HTERT RPE-1 (cell line): Measurements from ENCODE around the gene SPTBN1.

Source experiments
- in situ Hi-C: fragments of 300-500 bp; cut with MboI; formaldehyde crosslinking; loops from 4 replicates; pipeline ENCODE4 v1.14.3; 2020; ENCODE audit warnings: low sequenced_read_pairs

Gene SPTBN1

DNA sequence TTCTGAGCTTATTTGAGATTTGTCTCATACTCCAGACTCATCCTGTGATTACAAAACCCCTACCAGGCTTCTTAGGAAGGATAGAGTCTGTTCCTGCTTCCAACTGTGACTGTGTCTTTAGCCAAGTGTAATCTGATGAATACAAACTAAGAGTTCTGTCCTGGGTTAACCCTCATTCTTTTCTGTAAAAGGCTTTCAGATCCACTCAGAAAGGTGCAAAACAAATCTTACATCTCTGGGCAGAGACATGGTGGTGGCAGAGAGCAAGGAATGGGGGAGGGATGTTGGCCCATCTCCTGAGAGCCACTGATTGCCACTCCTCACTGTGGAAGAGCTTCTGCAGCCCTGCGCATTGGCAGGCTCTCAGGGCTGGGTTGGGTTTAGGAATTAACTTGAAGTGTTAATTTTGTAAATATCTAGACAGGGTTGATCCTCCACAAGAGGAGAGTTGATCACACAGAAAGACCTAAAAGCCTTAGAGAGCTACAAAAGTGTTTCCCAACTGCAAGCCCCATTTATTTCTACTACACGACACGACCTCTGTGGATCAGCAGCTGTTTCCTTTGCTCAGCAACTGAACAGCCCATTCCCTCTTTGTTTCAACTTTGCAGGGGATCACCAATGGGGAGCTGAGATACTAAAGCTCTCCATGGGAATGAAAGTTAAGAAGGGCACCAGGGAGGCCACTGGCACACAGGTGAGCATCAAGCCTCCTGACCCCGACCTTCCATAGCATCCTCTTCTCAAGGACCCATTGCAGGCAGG is 23.7 kb upstream of the SPTBN1 start:
- in situ Hi-C loops, result no loop called here

GRCh38 chr2:54434229-54434628 is 21.9 kb upstream of the SPTBN1 start:
- in situ Hi-C loops, result no loop called here

DNA sequence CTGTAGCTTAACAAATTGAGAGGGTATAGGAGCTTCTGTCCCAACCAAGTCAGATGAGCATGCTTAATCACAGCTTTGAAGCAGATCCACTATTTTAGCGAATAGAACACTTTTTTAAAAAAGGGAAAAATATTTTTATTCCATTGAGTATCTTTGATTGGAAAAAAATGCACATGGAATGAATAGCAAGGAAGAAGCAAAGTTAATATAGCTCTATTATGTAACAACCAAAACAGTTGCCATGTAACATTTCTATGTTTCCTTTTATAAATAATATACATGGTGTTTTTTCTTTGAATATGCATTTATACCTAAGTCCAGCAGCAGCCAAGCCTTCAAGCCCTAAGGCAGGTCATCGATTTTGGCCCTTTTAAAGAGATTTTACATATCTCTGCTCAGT is 21.4 kb upstream of the SPTBN1 start:
- in situ Hi-C loops, result no loop called here

- in situ Hi-C loops, result no loop called here
Measured at GRCh38 chr2:54435325-54436226, 20.6 kb upstream of the SPTBN1 start.

GRCh38 chr2:54437588-54437987 is 18.5 kb upstream of the SPTBN1 start:
- in situ Hi-C loops, result no loop called here

GRCh38 chr2:54438271-54438670 is 17.9 kb upstream of the SPTBN1 start:
- in situ Hi-C loops, result no loop called here

GRCh38 chr2:54439582-54439981 is 16.5 kb upstream of the SPTBN1 start:
- in situ Hi-C loops, result no loop called here

DNA sequence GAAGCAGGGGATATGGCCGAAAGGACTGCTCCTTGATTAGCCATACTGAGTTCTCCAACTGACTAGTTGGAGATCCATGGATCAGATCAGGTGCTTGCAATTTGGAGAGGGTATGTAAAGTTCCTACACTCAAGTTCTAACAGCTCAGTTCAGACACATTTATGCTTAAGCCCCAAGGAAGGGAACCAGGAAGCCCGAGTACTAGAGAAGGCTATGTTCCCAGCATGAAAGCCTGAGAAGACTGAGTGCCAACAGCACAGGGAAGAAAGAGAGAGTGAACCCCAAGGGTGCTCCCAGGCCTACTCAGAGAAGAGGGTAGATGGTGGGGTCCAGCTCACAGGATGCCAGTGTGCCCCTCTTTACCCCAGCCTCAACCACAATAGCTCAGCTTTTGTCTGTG is 16.1 kb upstream of the SPTBN1 start:
- in situ Hi-C loops, result no loop called here

- in situ Hi-C loops, result no loop called here
Measured at GRCh38 chr2:54444503-54444902, 11.6 kb upstream of the SPTBN1 start.

GRCh38 chr2:54446122-54446521 is 10.0 kb upstream of the SPTBN1 start:
- in situ Hi-C loops, result no loop called here

DNA sequence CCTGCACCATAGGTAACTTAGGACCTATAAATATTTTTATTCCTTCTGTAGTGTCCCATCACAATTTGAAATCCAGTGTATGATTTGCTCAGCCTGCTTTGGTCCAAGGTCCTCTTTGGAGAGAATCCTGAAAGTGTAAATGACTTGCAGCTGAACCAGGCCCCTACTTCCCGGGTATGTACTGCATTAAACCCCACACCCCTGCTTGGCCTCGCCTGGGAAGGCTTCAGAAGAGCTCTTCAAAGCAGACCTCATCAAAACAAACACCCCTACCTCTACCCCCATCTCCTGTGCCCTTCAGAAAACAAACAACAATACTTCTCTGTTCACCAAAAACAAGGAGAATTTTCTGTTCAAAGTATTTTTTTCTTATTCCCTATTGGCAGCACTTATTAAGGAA is 9.5 kb upstream of the SPTBN1 start:
- in situ Hi-C loops, result no loop called here

DNA sequence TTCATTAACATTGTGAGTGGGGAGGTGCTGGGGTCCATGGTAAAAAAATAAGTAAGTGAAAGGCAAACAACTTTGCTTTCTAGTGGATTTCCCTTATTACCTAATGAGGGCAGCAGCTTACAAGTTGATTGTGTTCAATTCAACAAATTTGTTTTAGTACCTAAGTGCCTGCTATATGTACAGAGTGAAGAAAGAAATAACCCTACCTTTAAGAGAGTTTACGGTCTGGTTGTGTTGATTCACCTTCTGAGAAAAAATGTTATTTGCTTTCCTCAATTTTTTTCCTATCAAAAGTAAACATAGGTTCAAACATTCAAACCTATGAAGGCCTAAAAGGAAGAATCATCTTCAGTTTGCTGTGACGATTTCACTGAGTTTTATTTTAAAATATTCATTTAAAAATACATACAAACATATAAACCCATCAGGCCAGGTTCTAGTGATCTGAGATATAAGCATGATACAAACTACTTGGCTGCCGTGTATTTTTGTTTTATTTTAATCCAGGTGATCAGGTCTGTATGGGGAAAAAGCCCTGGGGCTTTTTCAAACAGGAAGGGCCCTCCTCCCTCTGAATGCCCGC is 1.5 kb upstream of the SPTBN1 start:
- in situ Hi-C loops, result no loop called here

GRCh38 chr2:54455131-54455562 is 980 bp upstream of the SPTBN1 start:
- in situ Hi-C loops, result no loop called here

- in situ Hi-C loops, result no loop called here
Measured at GRCh38 chr2:54456362-54456611, 160 bp downstream of the SPTBN1 start.

- in situ Hi-C loops, result no loop called here
Measured at GRCh38 chr2:54456612-54457322, 640 bp downstream of the SPTBN1 start.

GRCh38 chr2:54457323-54458023 is 1.3 kb downstream of the SPTBN1 start:
- in situ Hi-C loops, result no loop called here

- in situ Hi-C loops, result no loop called here
Measured at GRCh38 chr2:54459037-54459441, 2.9 kb downstream of the SPTBN1 start.

- in situ Hi-C loops, result no loop called here
Measured at GRCh38 chr2:54461261-54461660, 5.1 kb downstream of the SPTBN1 start.

DNA sequence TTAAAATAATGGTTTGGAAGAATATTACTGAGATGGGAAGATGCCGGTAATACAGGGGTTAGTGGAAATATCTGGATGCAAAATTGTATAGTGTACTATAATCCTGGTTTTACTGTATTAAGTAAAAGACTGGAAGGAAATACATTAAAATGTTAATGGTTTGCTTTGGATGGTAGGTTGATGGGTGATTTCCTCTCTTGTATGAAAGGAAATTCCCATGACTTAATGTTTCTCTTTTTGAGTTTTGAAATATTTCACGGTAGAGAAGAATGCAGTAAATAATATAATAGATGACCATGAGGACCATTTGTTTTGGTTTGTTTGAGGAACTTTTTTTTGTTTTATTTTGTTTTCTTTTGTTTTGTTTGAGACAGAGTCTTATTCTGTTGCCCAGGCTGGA is 8.2 kb downstream of the SPTBN1 start:
- in situ Hi-C loops, result no loop called here

- in situ Hi-C loops, result no loop called here
Measured at GRCh38 chr2:54465143-54465542, 9.0 kb downstream of the SPTBN1 start.

GRCh38 chr2:54466870-54467269 is 10.7 kb downstream of the SPTBN1 start:
- in situ Hi-C loops, result no loop called here
